Mucosa of rectum (tissue), 2 donors: ENCODE measurements around the gene NRP2.

Experiments used
- H3K27ac ChIP-seq, 2 donors: one replicate each; pipeline ENCODE4 v1.7.0; 2013; ENCODE audit warnings: inconsistent platforms in 2 of 2, low read depth in 2 of 2, low read length in 2 of 2
- H3K27me3 ChIP-seq, 2 donors: one replicate each; pipeline ENCODE4 v1.7.0; 2013; ENCODE audit warnings: low read length in 2 of 2; ENCODE audit not compliant: control insufficient read depth in 2 of 2, insufficient read depth in 2 of 2
- H3K36me3 ChIP-seq, 2 donors: one replicate each; pipeline ENCODE4 v1.7.0; 2013; ENCODE audit warnings: low read length in 2 of 2; ENCODE audit not compliant: control insufficient read depth in 2 of 2, insufficient read depth in 2 of 2
- H3K4me1 ChIP-seq, 2 donors: one replicate each; pipeline ENCODE4 v1.7.0; 2013; ENCODE audit warnings: low read length in 2 of 2, mild to moderate bottlenecking in 1 of 2; ENCODE audit not compliant: control insufficient read depth in 2 of 2, insufficient read depth in 2 of 2
- H3K4me3 ChIP-seq, 2 donors: one replicate each; pipeline ENCODE4 v1.7.0; 2013; ENCODE audit warnings: low read length in 2 of 2
- H3K9ac ChIP-seq, 2 donors: one replicate each; pipeline ENCODE4 v1.7.0; 2013; ENCODE audit warnings: low read length in 2 of 2, low read depth in 1 of 2, mild to moderate bottlenecking in 1 of 2
- H3K9me3 ChIP-seq, 2 donors: one replicate each; pipeline ENCODE4 v1.7.0; 2013; ENCODE audit warnings: low read length in 2 of 2; ENCODE audit not compliant: control insufficient read depth in 2 of 2
- donor health status: healthy.
- donor health status: Normal muscosa, but diverticular disease.

Gene NRP2

GRCh38 chr2:205768815-205769494 is 86.7 kb downstream of the NRP2 start:
- Histone ChIP-seq H3K9me3 (no peaks in the 10 kb centered on the region), H3K4me3 (no peak overlapping the region), H3K27ac (peak overlapping the region; percentile 4 to 59), H3K27me3 (no peaks in the 10 kb centered on the region), H3K9ac (no peak overlapping the region), H3K4me1 (peaks cover 20 to 25% of the 10 kb centered on the region in 2 donors), H3K36me3 (peaks cover 0 to 3% of the 10 kb centered on the region in 2 donors)

- H3K36me3 ChIP-seq, result peaks cover 0 to 3% of the 10 kb centered on the region in 2 donors
- H3K27ac ChIP-seq, result peak overlapping the region in 1 of 2 donors; percentile 5
- H3K9me3 ChIP-seq, result no peaks in the 10 kb centered on the region
- no peak overlapping the region for H3K4me3 ChIP-seq
- peak overlapping the region in 1 of 2 donors; percentile 16 for H3K9ac ChIP-seq
- H3K4me1 ChIP-seq, result peaks cover 16 to 20% of the 10 kb centered on the region in 2 donors
- H3K27me3 ChIP-seq, result no peaks in the 10 kb centered on the region
These were observed 87.2 kb downstream of the NRP2 start for GRCh38 chr2:205769495-205769850.

GRCh38 chr2:205769879-205770278 is 87.6 kb downstream of the NRP2 start:
- Histone ChIP-seq H3K36me3 (peaks cover 0 to 3% of the 10 kb centered on the region in 2 donors), H3K4me1 (peaks cover 16 to 20% of the 10 kb centered on the region in 2 donors), H3K9me3 (no peaks in the 10 kb centered on the region), H3K27me3 (no peaks in the 10 kb centered on the region), H3K4me3 (no peak overlapping the region), H3K27ac (peak overlapping the region in 1 of 2 donors; percentile 5), H3K9ac (peak overlapping the region in 1 of 2 donors; percentile 16)

- Histone ChIP-seq H3K4me1 (peaks cover 16 to 20% of the 10 kb centered on the region in 2 donors), H3K36me3 (peaks cover 0 to 3% of the 10 kb centered on the region in 2 donors), H3K27ac (peak overlapping the region in 1 of 2 donors; percentile 6), H3K9ac (no peak overlapping the region), H3K9me3 (no peaks in the 10 kb centered on the region), H3K4me3 (peak overlapping the region in 1 of 2 donors; percentile 9), H3K27me3 (no peaks in the 10 kb centered on the region)
These were observed 88.3 kb downstream of the NRP2 start for GRCh38 chr2:205770577-205770976.

- H3K27me3 ChIP-seq, result no peaks in the 10 kb centered on the region
- H3K9me3 ChIP-seq, result no peaks in the 10 kb centered on the region
- peak overlapping the region in 1 of 2 donors; percentile 6 for H3K27ac ChIP-seq
- H3K4me3 ChIP-seq, result peak overlapping the region in 1 of 2 donors; percentile 9
- H3K4me1 ChIP-seq, result peaks cover 16 to 20% of the 10 kb centered on the region in 2 donors
- H3K9ac ChIP-seq, result no peak overlapping the region
- peaks cover 0 to 3% of the 10 kb centered on the region in 2 donors for H3K36me3 ChIP-seq
These were observed 88.7 kb downstream of the NRP2 start for GRCh38 chr2:205771031-205771430.

- no peak overlapping the region for H3K9ac ChIP-seq
- no peaks in the 10 kb centered on the region for H3K9me3 ChIP-seq
- H3K36me3 ChIP-seq, result peaks cover 0 to 3% of the 10 kb centered on the region in 2 donors
- H3K27me3 ChIP-seq, result no peaks in the 10 kb centered on the region
- H3K27ac ChIP-seq, result no peak overlapping the region
- H3K4me3 ChIP-seq, result no peak overlapping the region
- H3K4me1 ChIP-seq, result peaks cover 16 to 20% of the 10 kb centered on the region in 2 donors
These were observed 89.4 kb downstream of the NRP2 start for GRCh38 chr2:205771666-205772065.

- H3K9ac ChIP-seq, result no peak overlapping the region
- H3K27me3 ChIP-seq, result no peaks in the 10 kb centered on the region
- peaks cover 0 to 3% of the 10 kb centered on the region in 2 donors for H3K36me3 ChIP-seq
- no peaks in the 10 kb centered on the region for H3K9me3 ChIP-seq
- H3K4me3 ChIP-seq, result no peak overlapping the region
- peaks cover 16 to 20% of the 10 kb centered on the region in 2 donors for H3K4me1 ChIP-seq
- no peak overlapping the region for H3K27ac ChIP-seq
These were observed 90.7 kb downstream of the NRP2 start for GRCh38 chr2:205772983-205773382.

- Histone ChIP-seq H3K9ac (no peak overlapping the region), H3K27ac (no peak overlapping the region), H3K9me3 (no peaks in the 10 kb centered on the region), H3K36me3 (no peaks in the 10 kb centered on the region), H3K27me3 (no peaks in the 10 kb centered on the region), H3K4me3 (no peak overlapping the region), H3K4me1 (peaks cover 13 to 16% of the 10 kb centered on the region in 2 donors)
These were observed 91.7 kb downstream of the NRP2 start for GRCh38 chr2:205773989-205774388.

- no peaks in the 10 kb centered on the region for H3K36me3 ChIP-seq
- no peaks in the 10 kb centered on the region for H3K27me3 ChIP-seq
- no peak overlapping the region for H3K27ac ChIP-seq
- no peaks in the 10 kb centered on the region for H3K9me3 ChIP-seq
- no peak overlapping the region for H3K9ac ChIP-seq
- peaks cover 8 to 9% of the 10 kb centered on the region in 2 donors for H3K4me1 ChIP-seq
- H3K4me3 ChIP-seq, result no peak overlapping the region
These were observed 93.0 kb downstream of the NRP2 start for GRCh38 chr2:205775097-205775877.

- H3K27ac ChIP-seq, result no peak overlapping the region
- no peaks in the 10 kb centered on the region for H3K9me3 ChIP-seq
- H3K4me1 ChIP-seq, result peaks cover 0 to 3% of the 10 kb centered on the region in 2 donors
- H3K36me3 ChIP-seq, result no peaks in the 10 kb centered on the region
- no peaks in the 10 kb centered on the region for H3K27me3 ChIP-seq
- no peak overlapping the region for H3K4me3 ChIP-seq
- H3K9ac ChIP-seq, result no peak overlapping the region
These were observed 93.8 kb downstream of the NRP2 start for GRCh38 chr2:205776139-205776538.
